GM10248 (cell line): Measurements from ENCODE around the gene C1orf116.

ENCODE experiments used
- CTCF ChIA-PET: fragments of 300-600 bp; sonication (Branson Sonifier 250); formaldehyde crosslinking; extraction: SDS; loops from one replicate; lab custom pipeline; 2021; ENCODE audit warnings: antibody characterized with exemption; lab: Yijun Ruan, JAX
- POLR2A ChIA-PET: fragments of 350-650 bp; sonication (Branson Sonifier 250); formaldehyde crosslinking; extraction: SDS; loops from one replicate; lab custom pipeline; 2020; ENCODE audit warnings: antibody characterized with exemption; lab: Yijun Ruan, JAX
- DNase-seq: peaks from one replicate; pipeline ENCODE4 v3.0.0; 2012; ENCODE audit errors: extremely low spot score
- TF ChIP-seq, protein P1 (sequence below): IDR thresholded peaks from 2 replicates; pipeline ENCODE4 v1.5.1; 2012; ENCODE audit warnings: mild to moderate bottlenecking, low read depth; ENCODE audit errors: extremely low read depth, missing control alignments, control extremely low read depth

Gene C1orf116

DNA sequence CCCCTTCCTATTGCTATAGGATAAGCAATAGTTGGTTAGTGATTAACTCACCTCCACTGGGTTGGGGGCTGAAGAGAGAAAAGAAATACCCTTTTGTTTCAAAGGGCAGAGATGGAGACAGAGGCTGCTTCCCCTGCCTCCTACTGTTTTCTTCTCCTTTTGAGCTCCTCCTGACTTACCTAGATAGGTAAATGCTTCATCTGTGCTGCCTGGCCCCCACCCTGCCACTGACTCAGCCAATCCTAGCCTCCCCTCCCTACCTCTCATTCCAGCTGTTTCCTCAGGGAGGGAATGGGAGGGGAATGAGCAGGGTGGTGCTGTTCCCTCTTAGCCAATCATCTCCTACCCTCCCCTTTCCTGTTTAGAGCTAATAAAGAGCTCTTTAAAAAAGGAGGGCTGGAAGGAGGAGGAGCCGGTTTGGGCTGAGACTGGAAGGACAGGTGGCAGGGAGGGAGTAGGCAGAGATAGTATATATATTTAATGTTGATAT is at the start of gene C1orf116:
Gene C1orf116 (minus strand): TSS at position 229 of the 490 bp plus-strand sequence. CDS start 5,158 bp downstream, outside the sequence.
- no peak for DNase-seq
- TF ChIP-seq, protein P1, sequence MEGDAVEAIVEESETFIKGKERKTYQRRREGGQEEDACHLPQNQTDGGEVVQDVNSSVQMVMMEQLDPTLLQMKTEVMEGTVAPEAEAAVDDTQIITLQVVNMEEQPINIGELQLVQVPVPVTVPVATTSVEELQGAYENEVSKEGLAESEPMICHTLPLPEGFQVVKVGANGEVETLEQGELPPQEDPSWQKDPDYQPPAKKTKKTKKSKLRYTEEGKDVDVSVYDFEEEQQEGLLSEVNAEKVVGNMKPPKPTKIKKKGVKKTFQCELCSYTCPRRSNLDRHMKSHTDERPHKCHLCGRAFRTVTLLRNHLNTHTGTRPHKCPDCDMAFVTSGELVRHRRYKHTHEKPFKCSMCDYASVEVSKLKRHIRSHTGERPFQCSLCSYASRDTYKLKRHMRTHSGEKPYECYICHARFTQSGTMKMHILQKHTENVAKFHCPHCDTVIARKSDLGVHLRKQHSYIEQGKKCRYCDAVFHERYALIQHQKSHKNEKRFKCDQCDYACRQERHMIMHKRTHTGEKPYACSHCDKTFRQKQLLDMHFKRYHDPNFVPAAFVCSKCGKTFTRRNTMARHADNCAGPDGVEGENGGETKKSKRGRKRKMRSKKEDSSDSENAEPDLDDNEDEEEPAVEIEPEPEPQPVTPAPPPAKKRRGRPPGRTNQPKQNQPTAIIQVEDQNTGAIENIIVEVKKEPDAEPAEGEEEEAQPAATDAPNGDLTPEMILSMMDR = no peak
- POLR2A ChIA-PET = no interaction called here
- CTCF ChIA-PET = interaction anchor here (0.6 to 6.1 kb wide), 8 partner anchors 12 to 765 kb away, joined by 3 to 25 read pairs (median 4); partner anchors contain the start of gene IL20

DNA sequence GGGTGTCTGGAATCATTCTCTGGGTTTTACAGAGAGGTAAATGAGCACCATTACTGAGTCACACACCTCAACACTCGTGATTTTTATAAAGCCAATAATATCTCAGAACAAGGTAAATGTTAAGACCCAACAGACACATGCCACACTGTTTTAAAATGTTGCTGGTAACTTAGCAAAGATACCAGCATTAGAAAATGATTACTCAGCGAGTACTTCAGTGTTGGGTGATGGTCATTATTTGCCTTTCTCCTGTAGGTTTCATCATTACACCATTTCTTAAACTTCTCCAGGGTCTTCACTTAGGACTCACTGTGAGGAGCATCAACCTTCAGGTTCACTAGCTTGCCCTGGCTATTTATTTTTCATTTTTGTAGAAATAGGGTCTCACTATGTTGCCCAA is 49.2 kb upstream of the C1orf116 start:
- no peak for DNase-seq
- TF ChIP-seq, protein P1 = no peak
- ChIA-PET CTCF (interaction anchor here (0.6 to 8.3 kb wide), 4 partner anchors 12 to 325 kb away, joined by 3 to 73 read pairs (median 12); no protein-coding TSS in a partner anchor), POLR2A (no interaction called here)

DNA sequence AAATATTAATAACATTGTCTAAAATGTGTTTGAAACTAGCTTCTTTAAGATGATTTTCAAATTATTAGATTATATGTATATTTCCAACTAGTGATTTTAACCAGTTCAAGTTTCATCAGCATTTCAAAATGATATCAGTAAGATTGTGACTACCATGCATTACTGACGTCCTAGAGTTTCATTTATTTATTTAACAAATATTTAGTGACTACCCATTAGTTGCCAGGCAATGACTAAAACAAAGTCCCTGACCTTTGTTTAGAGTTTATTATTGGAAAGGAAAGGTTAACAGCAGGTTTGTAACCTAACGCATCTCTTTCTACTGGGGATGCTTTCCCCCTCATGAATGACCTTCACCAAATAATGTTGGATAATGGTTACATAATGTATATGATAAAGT is 48.5 kb upstream of the C1orf116 start:
- TF ChIP-seq, protein P1 = no peak
- DNase-seq = no peak
- POLR2A ChIA-PET = no interaction called here
- CTCF ChIA-PET = interaction anchor here (1.4 to 8.3 kb wide), 5 partner anchors 11 to 325 kb away, joined by 4 to 73 read pairs (median 13); partner anchors contain the start of gene PFKFB2

DNA sequence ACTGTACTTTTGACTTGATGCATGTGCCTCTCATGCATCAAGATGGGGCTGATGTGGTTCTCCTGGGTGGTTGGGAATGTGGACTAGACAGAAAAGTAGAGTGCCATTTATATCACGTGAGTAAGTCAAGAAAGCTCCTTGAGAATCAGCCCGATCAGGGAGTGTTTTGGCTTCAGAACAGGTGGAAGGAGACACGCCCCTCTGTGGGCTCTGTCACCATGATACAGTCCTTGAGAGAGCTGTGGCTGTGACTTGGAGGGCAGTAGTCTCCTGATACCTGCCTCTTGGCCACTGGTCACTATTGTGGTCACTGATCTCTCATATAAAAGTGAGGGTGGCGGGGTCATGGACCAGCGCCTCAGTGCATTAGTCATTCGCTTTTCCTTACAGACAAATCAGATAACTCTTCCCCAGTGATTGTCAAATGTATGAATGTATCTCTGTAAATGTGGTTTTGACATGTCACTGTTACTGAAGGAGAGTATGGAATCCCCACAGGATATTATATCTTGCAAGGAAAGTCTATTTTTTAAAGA is 47.2 kb upstream of the C1orf116 start:
- TF ChIP-seq, protein P1 = no peak
- ChIA-PET POLR2A (no interaction called here), CTCF (interaction anchor here (0.8 to 8.3 kb wide), 16 partner anchors 9 to 593 kb away, joined by 3 to 73 read pairs (median 7); partner anchors contain the start of genes C4BPB and PFKFB2)
- DNase-seq = no peak

DNA sequence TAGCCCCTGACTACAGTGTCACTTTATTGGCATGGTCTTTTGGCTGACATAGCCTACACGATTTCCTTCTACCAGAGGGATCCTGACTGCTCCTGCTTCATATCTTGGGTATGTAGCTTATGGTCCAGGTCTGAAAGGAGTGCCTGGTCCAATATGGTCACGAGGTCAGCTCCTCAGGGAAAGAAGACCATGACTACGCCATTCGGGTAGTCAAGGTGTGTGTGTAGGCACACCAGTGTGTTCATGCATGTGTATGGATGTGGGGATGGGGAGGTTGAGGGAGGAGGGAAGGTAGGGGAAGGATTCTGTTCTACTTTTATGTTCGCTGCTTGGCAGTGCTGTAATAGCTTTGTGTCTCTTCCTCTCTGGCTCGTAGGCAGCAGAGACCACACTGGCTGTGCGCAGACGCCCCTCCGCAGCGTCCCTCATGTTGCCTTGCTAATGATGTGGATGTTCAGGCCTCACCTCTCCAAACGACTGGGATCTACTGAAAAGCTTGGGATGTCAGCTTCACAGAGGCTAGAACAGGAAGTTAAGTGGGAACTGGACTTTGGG is 46.1 kb upstream of the C1orf116 start:
- POLR2A ChIA-PET = no interaction called here
- TF ChIP-seq, protein P1 = no peak
- CTCF ChIA-PET = interaction anchor here (0.9 to 8.3 kb wide), 18 partner anchors 9 to 421 kb away, joined by 3 to 73 read pairs (median 5); partner anchors contain the start of genes C4BPB, CD55 and PFKFB2
- no peak for DNase-seq

DNA sequence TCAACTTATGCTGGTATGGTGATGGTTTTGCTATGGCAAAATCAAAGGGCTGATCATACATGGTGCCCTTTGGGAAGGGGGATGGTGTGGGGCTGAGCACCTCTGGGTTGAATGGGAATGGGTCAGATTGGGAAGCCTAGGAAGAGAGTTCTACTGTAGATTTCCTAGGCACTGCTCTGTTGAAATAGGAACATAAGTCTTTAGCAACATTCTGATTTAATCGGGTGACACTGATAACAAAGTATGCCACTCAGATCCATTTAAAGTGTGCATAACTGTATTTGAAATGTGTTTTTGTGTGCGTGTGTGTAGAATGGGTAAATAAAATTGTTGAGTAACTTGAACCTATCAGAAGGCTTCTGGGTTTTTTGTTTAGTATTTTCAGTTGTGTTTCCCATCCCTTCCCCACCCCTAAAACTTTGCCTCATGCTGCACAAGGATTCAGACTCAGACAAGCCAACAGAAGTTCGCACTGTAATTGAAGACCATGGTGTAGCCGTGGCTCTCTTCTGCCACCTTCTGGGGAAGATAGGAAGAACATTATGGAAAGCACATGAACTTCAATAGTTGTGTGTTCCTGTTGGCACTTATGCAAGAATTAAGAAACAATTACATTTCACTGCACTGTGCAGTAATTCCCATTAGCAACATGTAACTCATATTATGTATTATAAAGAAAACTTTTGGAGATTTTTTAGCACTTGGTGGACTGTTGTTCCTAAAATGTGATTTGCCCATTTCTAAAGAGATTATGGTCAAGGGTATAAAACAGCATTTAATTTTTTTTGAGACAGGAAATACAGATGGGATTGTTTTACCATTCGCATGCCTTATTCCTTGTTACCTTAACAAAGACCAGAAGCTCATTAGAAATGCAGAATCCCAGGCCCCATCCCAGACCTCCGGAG is 45.2 kb upstream of the C1orf116 start:
- CTCF ChIA-PET = interaction anchor here (0.9 to 8.3 kb wide), 17 partner anchors 8 to 422 kb away, joined by 3 to 73 read pairs (median 5); partner anchors contain the start of genes C4BPB, CD55 and PFKFB2
- peak; percentile 66 for DNase-seq
- POLR2A ChIA-PET = no interaction called here
- TF ChIP-seq, protein P1 = peak; percentile 86
